RPMI7951 (cell line): Measurements from ENCODE around the gene PGS1. TPM values are rescaled to one million over a fixed set of nuclear protein-coding genes. Genes with fewer than 3 reads are reported as not detected.

Experiments used
- DNase-seq: peaks from one replicate; pipeline ENCODE4 v3.0.0-alpha.2; 2012; ENCODE audit warnings: low read depth
- total RNA-seq: library from RNA; depleted of rRNA; stranded (reverse); fragments of >200 nt; shearing (Covaris generic); gene quantifications from 2 replicates; pipeline ENCODE4 v1.2.3, GENCODE V29; 2014

PGS1 gene
- total RNA-seq, 1 experiment from 2014 or later, result 19.5 TPM

DNA sequence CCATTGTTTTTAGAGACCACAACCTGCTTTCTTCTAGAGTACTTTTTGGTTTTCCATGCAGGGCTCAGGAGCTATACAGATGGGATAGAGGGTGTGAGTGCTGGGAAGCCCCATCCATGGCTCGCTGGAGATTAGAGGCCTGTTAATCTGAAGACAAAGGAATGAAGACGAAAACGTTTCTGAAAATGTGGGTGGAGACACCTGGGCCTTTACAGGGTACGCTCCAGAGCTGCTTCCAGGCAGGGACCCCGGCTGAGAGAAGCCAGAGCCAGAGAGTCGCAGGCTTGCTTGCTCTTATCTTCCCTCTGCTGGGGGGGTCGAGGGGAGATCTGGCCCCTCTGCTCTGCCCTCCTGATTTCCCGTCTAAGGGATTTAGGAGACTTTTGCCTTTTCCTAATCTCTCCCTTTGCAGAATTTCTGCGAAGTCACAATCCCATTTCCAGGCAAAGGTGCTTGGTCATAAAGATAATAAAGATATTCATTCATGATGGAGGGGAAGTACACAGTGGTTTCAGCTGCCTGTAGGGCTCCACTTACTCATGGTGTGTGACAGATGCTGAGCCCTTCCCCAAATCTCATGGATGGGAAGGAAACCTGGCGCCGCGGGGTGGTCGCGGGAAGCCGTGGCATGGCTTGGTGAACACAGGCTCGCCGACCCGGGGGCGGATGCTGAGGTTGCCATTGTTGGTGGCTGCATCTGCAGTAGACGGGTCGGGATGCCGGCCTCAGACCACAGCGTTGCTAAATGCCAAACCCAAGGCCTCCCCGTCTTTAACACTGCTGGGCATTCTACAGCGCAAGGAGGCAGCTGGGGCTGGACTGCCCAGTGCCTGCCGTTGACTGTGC, 13.8 kb upstream of the PGS1 start:
- no peak for DNase-seq

DNA sequence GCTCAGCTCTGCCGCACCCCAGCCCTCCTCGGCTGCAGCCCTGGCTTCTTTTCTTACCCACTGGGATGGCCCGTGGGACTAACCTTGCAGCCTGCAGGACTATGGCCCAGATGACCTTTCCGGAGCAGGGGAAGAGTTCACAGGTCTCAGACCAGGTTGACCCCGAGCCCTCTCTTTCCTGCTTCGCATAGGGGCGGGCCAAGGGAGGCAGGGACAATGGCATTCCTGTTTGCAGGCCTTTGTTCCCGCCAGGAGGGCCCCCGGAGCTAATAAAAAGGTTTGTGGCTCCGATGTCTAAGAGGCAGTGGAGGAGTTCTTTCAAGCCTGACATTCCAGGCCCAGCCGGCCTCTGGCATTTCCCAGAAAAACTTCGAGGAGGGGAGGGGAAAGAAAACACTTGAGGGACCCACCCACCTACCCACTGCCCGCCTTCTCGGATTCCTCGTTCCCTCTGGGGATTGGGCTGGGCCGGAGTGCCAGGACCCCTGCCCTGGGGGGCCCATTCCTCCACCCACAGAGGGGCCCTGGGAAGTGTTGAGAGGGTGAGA, 12.8 kb upstream of the PGS1 start:
- DNase-seq, result peak; percentile 47

- DNase-seq, result no peak
Observed at GRCh38 chr17:78366109-78366848, 12.2 kb upstream of the PGS1 start.

- no peak for DNase-seq
Observed at GRCh38 chr17:78367193-78367592, 11.3 kb upstream of the PGS1 start.

DNA sequence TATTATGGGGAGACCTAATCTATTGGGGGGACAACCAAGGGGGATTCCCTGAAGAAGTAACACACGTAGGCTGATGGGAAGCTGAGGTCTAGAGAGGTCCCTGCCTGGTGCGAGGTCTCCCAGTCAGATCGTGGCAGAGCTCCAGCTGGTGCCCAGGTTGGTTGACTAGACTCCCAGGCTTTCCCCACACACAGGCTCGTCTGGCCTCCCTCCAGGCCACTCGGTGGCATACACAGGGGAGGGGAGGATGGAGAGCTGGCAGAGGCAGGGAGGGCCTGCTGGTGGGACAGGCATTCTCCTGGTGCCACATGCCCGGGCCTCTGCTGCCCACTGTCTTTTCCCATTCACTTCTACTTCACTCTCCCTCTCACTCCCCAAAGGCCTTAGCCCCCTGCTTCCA, 10.1 kb upstream of the PGS1 start:
- no peak for DNase-seq

- DNase-seq, result no peak
Observed at GRCh38 chr17:78368854-78369495, 9.5 kb upstream of the PGS1 start.

- DNase-seq, result peak; percentile 65
Observed at GRCh38 chr17:78369791-78370381, 8.6 kb upstream of the PGS1 start.

DNA sequence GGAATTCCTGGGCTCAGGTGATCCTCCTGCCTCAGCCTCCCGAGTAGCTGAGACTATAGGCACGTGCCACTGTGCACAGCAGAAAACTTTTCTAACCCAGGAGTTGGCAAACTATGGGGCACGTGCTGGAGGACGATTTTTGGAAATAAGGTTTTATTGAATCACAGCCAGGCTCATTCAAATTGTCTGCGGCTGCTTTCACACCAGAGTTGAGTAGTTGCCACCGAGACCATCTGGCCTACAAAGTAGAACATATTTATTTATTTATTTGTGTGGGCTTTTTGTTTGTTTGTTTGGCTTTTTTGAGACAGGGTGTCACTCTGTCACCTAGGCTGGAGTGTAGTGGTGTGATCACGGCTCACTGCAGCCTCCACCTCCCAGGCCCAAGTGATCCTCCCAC, 7.4 kb upstream of the PGS1 start:
- DNase-seq, result no peak

DNA sequence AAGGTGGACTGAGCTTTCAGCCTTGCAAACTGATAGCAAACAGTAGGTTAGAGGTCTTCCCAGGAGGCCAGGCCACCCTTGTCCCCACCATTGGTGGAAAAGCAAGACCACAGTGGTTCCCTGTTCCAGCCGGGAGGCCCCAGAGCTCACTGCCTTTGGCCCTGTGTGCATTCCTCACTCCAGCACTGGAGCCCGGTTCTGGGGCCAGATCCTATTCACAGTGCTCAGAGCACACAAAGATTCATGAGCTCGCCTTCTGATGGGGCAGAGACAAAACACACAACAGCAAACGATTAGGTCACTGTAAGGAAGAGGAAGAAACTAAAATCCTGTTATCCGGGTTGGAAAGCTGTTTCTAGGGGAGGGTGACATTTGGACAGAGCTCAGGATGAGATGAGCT, 5.6 kb upstream of the PGS1 start:
- no peak for DNase-seq

GRCh38 chr17:78374189-78374588, 4.3 kb upstream of the PGS1 start:
- DNase-seq, result no peak

DNA sequence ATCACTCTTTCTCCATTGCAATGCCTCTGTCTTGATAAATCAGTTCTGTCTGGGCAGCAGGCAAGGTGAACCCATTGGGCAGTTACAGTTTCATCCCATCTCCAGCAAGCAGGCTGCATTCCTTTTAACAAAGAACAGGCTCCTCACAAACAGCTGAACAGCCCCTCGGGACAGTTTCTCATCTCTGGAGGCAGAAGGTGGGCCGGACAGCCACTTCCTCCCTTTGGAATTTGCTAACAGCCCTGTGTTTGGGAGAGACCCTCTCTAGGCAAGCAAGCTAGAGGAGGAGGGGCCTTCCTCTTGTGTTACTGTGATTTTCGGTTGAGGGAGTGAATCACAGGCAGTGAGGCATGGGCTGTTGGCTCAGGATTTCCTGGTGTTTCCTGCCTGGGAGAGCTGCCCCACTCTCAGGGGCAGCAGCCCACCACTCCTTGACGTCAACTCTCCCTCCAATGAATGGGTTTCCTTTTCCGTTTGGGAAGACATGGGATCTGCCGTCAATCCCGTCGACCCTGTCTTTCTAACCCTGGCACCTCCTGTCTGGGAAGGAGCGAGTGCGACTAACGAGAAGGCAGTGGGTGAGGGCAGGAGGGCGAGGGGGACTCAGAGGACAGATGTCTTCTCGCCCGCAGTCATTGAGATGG, 3.7 kb upstream of the PGS1 start:
- peak; percentile 60 for DNase-seq

- DNase-seq, result peak; percentile 77
Observed at GRCh38 chr17:78375401-78376151, 2.9 kb upstream of the PGS1 start.

DNA sequence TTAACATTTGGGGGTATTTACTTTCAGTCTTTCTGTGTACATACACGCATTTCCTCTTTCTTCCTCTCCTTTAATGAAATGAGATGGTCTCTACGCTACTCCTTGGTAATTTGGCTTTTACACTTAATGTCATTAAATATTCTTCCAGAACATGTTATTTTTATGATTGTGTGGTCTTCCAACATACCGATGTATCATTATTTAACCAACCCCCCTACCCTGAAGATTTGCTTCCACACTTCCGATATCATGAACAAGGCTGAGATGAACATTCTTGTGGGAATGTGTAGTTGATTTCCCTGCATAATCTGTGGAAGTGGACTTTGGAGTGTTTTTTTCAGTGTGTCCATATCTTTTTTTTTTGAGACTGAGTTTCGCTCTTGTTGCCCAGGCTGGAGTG, 2.3 kb upstream of the PGS1 start:
- no peak for DNase-seq

DNA sequence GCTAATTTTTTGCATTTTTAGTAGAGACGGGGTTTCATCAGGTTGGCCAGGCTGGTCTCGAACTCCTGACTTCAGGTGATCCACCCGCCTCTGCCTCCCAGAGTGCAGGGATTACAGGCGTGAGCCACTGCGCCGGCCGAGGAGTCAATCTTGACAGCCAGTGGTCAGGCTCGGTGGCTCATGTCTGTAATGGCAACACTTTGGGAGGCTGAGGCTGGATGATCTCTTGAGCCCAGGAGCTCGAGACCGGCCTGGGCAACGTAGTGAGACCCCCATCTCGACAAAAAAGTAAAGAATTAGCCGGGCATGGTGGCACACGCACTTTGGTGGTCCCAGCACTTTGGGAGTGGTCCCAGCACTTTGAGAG, 608 bp upstream of the PGS1 start:
- no peak for DNase-seq

DNA sequence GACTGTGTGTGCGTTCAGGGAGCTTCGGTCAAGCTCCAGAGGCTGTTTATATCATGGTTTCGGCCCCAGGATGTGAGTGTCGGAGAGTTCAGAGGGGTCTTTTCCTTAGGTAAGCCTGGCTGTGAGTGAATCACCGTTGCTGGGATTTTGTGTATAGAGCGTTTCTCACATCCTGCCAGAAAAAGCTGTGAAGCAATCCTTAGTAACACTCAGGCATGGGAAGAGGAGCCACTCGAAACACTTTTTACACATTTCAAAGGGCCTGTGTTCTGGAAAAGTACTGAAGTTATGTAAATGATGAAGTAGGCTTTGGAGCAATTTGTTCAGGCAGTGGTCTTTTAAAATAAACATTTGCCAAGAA, 662 bp downstream of the PGS1 start:
- DNase-seq, result peak; percentile 49

GRCh38 chr17:78380370-78380769, 1.9 kb downstream of the PGS1 start:
- no peak for DNase-seq

DNA sequence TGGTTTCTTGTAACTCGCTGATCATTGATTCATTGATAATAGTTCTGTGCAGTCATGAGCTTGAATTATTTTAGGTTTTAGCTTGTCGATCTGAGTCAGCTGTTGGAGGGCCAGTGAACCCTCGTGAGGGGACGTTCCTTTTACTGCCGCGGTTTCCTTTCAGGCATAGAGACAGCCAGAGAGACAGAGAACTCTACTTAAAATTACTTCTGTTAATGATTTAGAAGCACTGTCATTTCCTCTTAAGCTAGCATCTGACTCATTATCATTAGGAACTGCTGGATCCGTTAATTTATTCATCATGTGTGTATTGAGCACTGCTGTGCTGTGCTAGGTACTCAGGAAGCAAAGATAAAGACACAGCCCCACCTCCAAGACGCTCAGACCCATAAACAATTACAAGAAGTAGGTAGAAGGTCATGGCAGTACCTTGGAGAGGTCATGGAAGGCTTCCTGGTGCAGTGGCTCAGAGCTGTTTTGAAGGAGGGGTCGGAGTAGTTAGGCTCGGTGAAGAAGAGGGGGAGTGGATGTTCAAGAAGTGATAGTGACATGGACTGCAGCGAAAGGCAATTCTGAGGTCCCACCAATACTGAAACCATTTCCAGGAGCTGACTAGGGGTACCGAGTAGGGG, 3.3 kb downstream of the PGS1 start:
- DNase-seq, result no peak

DNA sequence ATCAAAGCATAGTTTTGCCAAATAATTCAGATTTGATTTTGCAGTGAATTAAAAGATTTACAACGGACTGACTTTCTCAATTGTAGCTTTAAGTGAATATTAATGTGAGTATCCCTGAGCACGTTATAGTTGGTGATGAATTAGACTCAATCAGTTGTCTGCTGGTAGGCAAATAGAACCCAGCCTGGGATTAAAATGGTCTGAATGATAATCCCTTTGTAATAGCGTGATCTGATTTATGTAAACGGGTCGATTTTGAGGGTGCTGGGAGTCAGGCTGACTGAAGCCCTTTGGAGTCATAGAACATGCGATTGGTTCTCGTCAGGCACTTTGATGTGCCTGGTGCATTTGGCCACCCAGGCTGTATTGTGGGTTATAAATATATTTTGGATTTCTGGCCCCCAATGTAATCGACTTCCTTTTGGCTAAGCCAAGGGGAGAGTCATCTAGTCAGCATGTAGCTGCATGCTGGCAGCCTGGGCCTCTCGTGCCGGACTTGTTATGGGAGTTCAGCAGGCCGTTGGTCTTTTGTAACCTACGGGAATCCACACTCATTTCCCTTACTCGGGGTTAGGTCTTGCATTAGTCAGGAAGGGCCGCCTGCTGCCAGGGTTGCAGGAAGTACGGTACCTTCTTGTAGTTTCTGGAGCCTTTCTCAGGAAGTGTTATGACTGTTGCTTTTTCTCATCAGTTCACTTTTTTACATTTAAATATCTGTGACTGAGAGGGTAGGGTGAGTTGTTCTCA, 5.4 kb downstream of the PGS1 start:
- peak; percentile 85 for DNase-seq

GRCh38 chr17:78384479-78385175, 6.2 kb downstream of the PGS1 start:
- DNase-seq, result no peak
